Measurements from ENCODE around the gene GLRX5. TPM values are rescaled to one million over a fixed set of nuclear protein-coding genes. Genes with fewer than 3 reads are reported as not detected.

Gene GLRX5
- total and polyA plus RNA-seq, 3 experiments from 2014 or later: 52.9 to 72.9 (median 54.6) TPM

DNA sequence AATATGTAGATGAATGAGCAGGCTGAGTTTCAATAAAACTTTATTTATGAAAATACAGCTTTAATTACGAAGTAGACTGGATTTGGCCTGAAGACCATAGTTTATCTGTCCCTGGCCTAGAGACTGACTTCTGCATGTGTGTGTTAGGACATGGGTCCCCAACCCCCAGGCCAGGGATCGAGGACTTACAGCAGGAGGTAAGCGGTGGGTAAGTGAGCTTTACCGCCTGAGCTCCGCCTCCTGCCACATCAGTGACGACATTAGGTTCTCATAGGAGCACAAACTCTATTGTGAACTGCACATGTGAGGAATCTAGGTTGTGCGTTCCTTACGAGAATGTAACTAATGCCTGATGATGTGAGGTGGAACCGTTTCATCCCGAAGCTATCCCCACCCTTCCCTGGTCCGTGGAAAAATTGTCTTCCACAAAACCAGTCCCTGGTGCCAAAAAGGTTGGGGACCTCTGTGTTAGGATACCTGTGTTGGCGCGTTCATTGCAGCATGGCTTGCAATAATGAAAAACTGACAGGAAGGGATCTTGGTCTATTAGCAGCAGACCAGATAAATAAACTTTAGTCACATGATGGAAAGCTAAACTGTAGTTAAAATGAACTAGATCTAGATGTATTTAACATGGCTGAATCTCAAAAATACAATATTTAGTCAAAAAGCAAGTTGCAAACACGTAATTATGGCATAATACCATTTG is 4.1 kb downstream of the GLRX5 start:
- H3K4me3 Mint-ChIP-seq: peak overlapping the region in 2 of 7 donors; percentile 25 to 48
- ChIA-PET POLR2A (interaction anchor here (0.7 kb wide), 1 partner anchor 9 kb away, joined by 3 read pairs; no protein-coding TSS in a partner anchor), CTCF (interaction anchor here (1.5 to 2.2 kb wide), 2 partner anchors 20 to 97 kb away, joined by 3 to 6 read pairs; no protein-coding TSS in a partner anchor)
- peaks cover 0 to 4% of the 10 kb centered on the region in 2 donors for H3K27me3 Mint-ChIP-seq
- Histone ChIP-seq H3K36me3 (ENCODE audit: insufficient read depth, low read length) (no peaks in the 10 kb centered on the region), H3K4me1 (ENCODE audit: insufficient read depth, low read length) (peaks cover 22% of the 10 kb centered on the region), H3K27me3 (ENCODE audit: insufficient read depth, low read length, poor library complexity, severe bottlenecking) (no peaks in the 10 kb centered on the region), H3K4me3 (ENCODE audit: low read length) (no peak overlapping the region), H3K27ac (ENCODE audit: low read depth, low read length) (no peak overlapping the region), H3K9me3 (ENCODE audit: low read length) (no peaks in the 10 kb centered on the region)
- peak overlapping the region in 2 of 8 donors; percentile 14 to 69 for H3K27ac Mint-ChIP-seq
- peaks cover 0 to 14% (median 0%) of the 10 kb centered on the region in 3 donors for H3K36me3 Mint-ChIP-seq
- peaks cover 45 to 65% (median 51%) of the 10 kb centered on the region in 3 donors for H3K4me1 Mint-ChIP-seq
- DNase-seq: no peak
- H3K9me3 Mint-ChIP-seq: no peaks in the 10 kb centered on the region

- H3K36me3 ChIP-seq (ENCODE audit: insufficient read depth, low read length): no peaks in the 10 kb centered on the region
- H3K4me1 ChIP-seq (ENCODE audit: insufficient read depth, low read length): peaks cover 21% of the 10 kb centered on the region
- peaks cover 40 to 59% (median 50%) of the 10 kb centered on the region in 3 donors for H3K4me1 Mint-ChIP-seq
- no peaks in the 10 kb centered on the region for H3K27me3 ChIP-seq (ENCODE audit: insufficient read depth, low read length, poor library complexity, severe bottlenecking)
- H3K4me3 Mint-ChIP-seq: no peak overlapping the region
- no peak for DNase-seq
- ChIA-PET CTCF (interaction anchor here (2.2 kb wide), 1 partner anchor 98 kb away, joined by 6 read pairs; no protein-coding TSS in a partner anchor), POLR2A (no interaction called here)
- H3K4me3 ChIP-seq (ENCODE audit: low read length): no peak overlapping the region
- no peak overlapping the region for H3K27ac Mint-ChIP-seq
- H3K27ac ChIP-seq (ENCODE audit: low read depth, low read length): no peak overlapping the region
- H3K36me3 Mint-ChIP-seq: peaks cover 0 to 21% (median 4%) of the 10 kb centered on the region in 3 donors
- no peaks in the 10 kb centered on the region for H3K9me3 ChIP-seq (ENCODE audit: low read length)
- no peaks in the 10 kb centered on the region for H3K27me3 Mint-ChIP-seq
- no peaks in the 10 kb centered on the region for H3K9me3 Mint-ChIP-seq
Observed at GRCh38 chr14:95540236-95540855, 5.5 kb downstream of the GLRX5 start.

GRCh38 chr14:95541346-95541745 is 6.5 kb downstream of the GLRX5 start:
- no peaks in the 10 kb centered on the region for H3K9me3 Mint-ChIP-seq
- no peaks in the 10 kb centered on the region for H3K27me3 Mint-ChIP-seq
- H3K4me3 Mint-ChIP-seq: no peak overlapping the region
- Histone ChIP-seq H3K4me3 (ENCODE audit: low read length) (no peak overlapping the region), H3K4me1 (ENCODE audit: insufficient read depth, low read length) (peaks cover 11% of the 10 kb centered on the region), H3K27me3 (ENCODE audit: insufficient read depth, low read length, poor library complexity, severe bottlenecking) (no peaks in the 10 kb centered on the region), H3K9me3 (ENCODE audit: low read length) (no peaks in the 10 kb centered on the region), H3K27ac (ENCODE audit: low read depth, low read length) (no peak overlapping the region), H3K36me3 (ENCODE audit: insufficient read depth, low read length) (no peaks in the 10 kb centered on the region)
- ChIA-PET CTCF (interaction anchor here (0.9 kb wide), 1 partner anchor 14 kb away, joined by 3 read pairs; no protein-coding TSS in a partner anchor), POLR2A (no interaction called here)
- H3K27ac Mint-ChIP-seq: no peak overlapping the region
- no peak for DNase-seq
- peaks cover 32 to 51% (median 42%) of the 10 kb centered on the region in 3 donors for H3K4me1 Mint-ChIP-seq
- peaks cover 0 to 28% (median 4%) of the 10 kb centered on the region in 3 donors for H3K36me3 Mint-ChIP-seq

DNA sequence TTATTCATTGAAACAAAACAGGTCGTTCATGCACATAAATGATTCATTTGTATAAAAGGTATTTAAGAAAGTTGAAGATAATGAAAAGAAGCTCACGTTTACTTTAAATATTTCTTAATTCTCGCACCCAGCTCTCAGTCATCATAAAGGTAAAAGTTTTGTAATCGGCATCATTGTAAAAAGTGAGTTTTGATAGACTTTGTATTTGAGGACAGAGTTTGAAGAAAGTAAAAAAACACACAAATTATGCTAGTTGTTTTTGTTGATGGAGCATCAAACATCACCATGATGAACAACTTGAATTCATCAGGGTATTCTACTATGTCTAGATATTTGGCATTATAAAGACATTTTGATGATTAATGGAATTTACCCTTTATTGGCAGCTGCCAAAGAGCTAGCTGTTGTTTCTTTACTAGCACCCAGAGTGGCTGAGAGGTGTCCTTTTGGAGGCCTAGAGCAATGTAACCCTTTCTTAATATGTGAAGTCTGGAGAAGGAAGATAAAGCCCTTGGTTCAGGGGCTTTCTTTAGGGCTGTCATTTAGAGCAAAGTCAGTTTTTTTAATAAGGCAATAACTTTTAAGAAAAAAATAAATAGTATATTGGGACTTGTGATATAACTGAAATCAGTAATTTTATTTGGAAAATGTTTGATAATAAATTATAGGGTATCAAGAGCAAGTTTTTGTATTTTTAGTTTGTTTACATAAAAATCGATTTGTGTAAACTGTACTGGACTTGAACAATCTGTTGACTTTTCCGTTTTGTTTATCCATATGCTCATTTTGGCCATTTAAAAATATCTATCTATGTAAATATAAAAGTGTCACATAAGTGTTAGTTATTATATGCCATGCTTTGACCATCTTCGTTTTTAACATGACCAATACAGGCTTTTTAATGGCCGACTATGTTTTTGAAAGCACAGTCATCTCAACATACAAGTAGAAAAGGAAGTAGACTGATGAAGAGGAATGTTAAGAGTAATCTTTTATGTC is 7.4 kb downstream of the GLRX5 start:
- Histone ChIP-seq H3K36me3 (ENCODE audit: insufficient read depth, low read length) (no peaks in the 10 kb centered on the region), H3K27ac (ENCODE audit: low read depth, low read length) (no peak overlapping the region), H3K27me3 (ENCODE audit: insufficient read depth, low read length, poor library complexity, severe bottlenecking) (no peaks in the 10 kb centered on the region), H3K4me1 (ENCODE audit: insufficient read depth, low read length) (peaks cover 2% of the 10 kb centered on the region), H3K4me3 (ENCODE audit: low read length) (no peak overlapping the region), H3K9me3 (ENCODE audit: low read length) (no peaks in the 10 kb centered on the region)
- ChIA-PET POLR2A (no interaction called here), CTCF (interaction anchor here (0.9 to 1.4 kb wide), 3 partner anchors 15 to 100 kb away, joined by 3 to 4 read pairs (median 4); no protein-coding TSS in a partner anchor)
- no peak for DNase-seq
- peaks cover 30 to 46% (median 36%) of the 10 kb centered on the region in 3 donors for H3K4me1 Mint-ChIP-seq
- H3K27me3 Mint-ChIP-seq: no peaks in the 10 kb centered on the region
- H3K9me3 Mint-ChIP-seq: no peaks in the 10 kb centered on the region
- H3K4me3 Mint-ChIP-seq: no peak overlapping the region
- H3K27ac Mint-ChIP-seq: no peak overlapping the region
- peaks cover 0 to 29% (median 4%) of the 10 kb centered on the region in 3 donors for H3K36me3 Mint-ChIP-seq

DNA sequence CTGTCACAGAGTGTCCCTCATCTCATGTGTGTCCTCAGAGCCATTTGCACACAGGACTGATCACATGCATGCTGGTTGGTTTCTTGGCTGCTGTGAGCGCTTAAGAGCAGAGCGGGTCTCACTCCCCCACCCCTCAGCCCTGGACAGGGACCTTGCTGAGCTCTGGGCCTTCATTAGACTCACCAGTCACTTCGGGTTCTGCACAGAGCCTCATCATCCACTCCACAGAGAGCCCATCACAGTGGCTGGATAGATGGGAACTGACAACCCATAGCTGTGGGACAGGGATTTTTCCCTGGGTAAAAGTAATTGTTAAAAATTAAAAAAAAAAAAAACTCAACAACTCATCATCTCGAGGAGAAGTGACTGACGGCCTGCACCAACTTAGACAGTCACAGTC is 8.2 kb downstream of the GLRX5 start:
- Mint-ChIP-seq H3K27me3 (no peaks in the 10 kb centered on the region), H3K9me3 (no peaks in the 10 kb centered on the region), H3K4me3 (no peak overlapping the region), H3K27ac (peak overlapping the region in 1 of 8 donors; percentile 15), H3K4me1 (peaks cover 25 to 38% (median 30%) of the 10 kb centered on the region in 3 donors), H3K36me3 (peaks cover 0 to 34% (median 4%) of the 10 kb centered on the region in 3 donors)
- DNase-seq: no peak
- H3K9me3 ChIP-seq (ENCODE audit: low read length): no peaks in the 10 kb centered on the region
- no peaks in the 10 kb centered on the region for H3K4me1 ChIP-seq (ENCODE audit: insufficient read depth, low read length)
- no peak overlapping the region for H3K27ac ChIP-seq (ENCODE audit: low read depth, low read length)
- no peak overlapping the region for H3K4me3 ChIP-seq (ENCODE audit: low read length)
- POLR2A ChIA-PET: no interaction called here
- H3K27me3 ChIP-seq (ENCODE audit: insufficient read depth, low read length, poor library complexity, severe bottlenecking): no peaks in the 10 kb centered on the region
- H3K36me3 ChIP-seq (ENCODE audit: insufficient read depth, low read length): no peaks in the 10 kb centered on the region
- CTCF ChIA-PET: interaction anchor here (1.1 to 1.4 kb wide), 2 partner anchors 15 to 101 kb away, joined by 4 read pairs; no protein-coding TSS in a partner anchor

- H3K27ac Mint-ChIP-seq: no peak overlapping the region
- CTCF ChIA-PET: interaction anchor here (0.9 kb wide), 1 partner anchor 10 kb away, joined by 4 read pairs; the partner anchor contains the start of gene GLRX5
- no peaks in the 10 kb centered on the region for H3K9me3 Mint-ChIP-seq
- Histone ChIP-seq H3K27me3 (ENCODE audit: insufficient read depth, low read length, poor library complexity, severe bottlenecking) (no peaks in the 10 kb centered on the region), H3K27ac (ENCODE audit: low read depth, low read length) (no peak overlapping the region), H3K4me1 (ENCODE audit: insufficient read depth, low read length) (no peaks in the 10 kb centered on the region), H3K4me3 (ENCODE audit: low read length) (no peak overlapping the region), H3K36me3 (ENCODE audit: insufficient read depth, low read length) (no peaks in the 10 kb centered on the region), H3K9me3 (ENCODE audit: low read length) (no peaks in the 10 kb centered on the region)
- H3K4me1 Mint-ChIP-seq: peaks cover 16 to 23% (median 17%) of the 10 kb centered on the region in 3 donors
- H3K27me3 Mint-ChIP-seq: no peaks in the 10 kb centered on the region
- H3K4me3 Mint-ChIP-seq: no peak overlapping the region
- peaks cover 4 to 43% (median 6%) of the 10 kb centered on the region in 3 donors for H3K36me3 Mint-ChIP-seq
- no peak for DNase-seq
- POLR2A ChIA-PET: no interaction called here
Observed at GRCh38 chr14:95544588-95544987, 9.7 kb downstream of the GLRX5 start.

DNA sequence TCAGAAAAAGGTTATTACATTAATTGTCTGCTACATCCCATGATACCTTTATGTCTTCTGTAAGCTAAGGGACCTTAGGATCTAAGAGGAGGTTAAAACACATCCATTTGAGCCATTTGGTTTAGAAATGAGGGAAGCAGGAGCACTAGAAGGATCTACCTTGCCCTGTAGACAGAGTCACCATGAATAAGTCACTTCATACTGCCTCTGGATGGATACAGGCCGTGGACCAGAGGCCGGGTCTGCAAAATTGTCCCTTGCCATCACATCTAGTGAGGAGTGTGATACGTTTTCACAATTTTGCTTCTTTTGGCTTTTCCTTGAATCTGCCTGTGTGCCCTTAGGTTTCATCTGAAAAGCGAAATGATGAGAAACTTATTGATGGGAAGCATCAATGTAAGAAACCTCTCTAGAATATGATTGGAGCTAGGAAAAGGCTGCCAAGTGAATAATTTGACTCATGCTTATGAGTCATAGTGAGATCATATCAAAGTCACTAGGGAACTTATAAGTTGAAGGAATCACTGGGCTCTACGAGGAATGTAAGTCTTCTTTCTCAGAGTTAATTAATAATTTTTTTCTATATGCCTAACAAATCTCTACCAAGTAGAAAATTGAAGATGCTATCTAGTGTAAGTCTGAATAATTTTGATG is 10.8 kb downstream of the GLRX5 start:
- H3K4me3 ChIP-seq (ENCODE audit: low read length): no peak overlapping the region
- CTCF ChIA-PET: interaction anchor here (1.3 kb wide), 2 partner anchors 29 to 119 kb away, joined by 3 to 4 read pairs; partner anchors contain the start of gene SYNE3
- POLR2A ChIA-PET: no interaction called here

More for the DNA sequence above, 10.8 kb downstream of the GLRX5 start:
- DNase-seq: no peak
- H3K4me1 ChIP-seq (ENCODE audit: insufficient read depth, low read length): no peaks in the 10 kb centered on the region
- Mint-ChIP-seq H3K27ac (no peak overlapping the region), H3K27me3 (no peaks in the 10 kb centered on the region), H3K36me3 (peaks cover 4 to 43% (median 6%) of the 10 kb centered on the region in 3 donors), H3K9me3 (no peaks in the 10 kb centered on the region), H3K4me1 (peaks cover 9 to 17% (median 14%) of the 10 kb centered on the region in 3 donors), H3K4me3 (no peak overlapping the region)
- H3K9me3 ChIP-seq (ENCODE audit: low read length): no peaks in the 10 kb centered on the region
- no peaks in the 10 kb centered on the region for H3K27me3 ChIP-seq (ENCODE audit: insufficient read depth, low read length, poor library complexity, severe bottlenecking)
- H3K36me3 ChIP-seq (ENCODE audit: insufficient read depth, low read length): no peaks in the 10 kb centered on the region
- H3K27ac ChIP-seq (ENCODE audit: low read depth, low read length): no peak overlapping the region

Measured in CD8-positive, alpha-beta memory T cell (primary cell).